Tibial nerve (tissue), 4 donors: ENCODE data around the gene BTG2.

Experiments used
- CTCF ChIP-seq, 5 experiments: fragments of 200-600 bp in 3 of 5; fragments of 450-650 bp in 2 of 5; sonication (generic) in 3 of 5; IDR thresholded peaks; one replicate each; pipeline ENCODE4 v1.5.1; 2016 to 2019; ENCODE audit warnings: antibody characterized with exemption in 5 of 5, mild to moderate bottlenecking in 3 of 5, moderate library complexity in 2 of 5
- EP300 ChIP-seq, 2 donors: sonication (generic); formaldehyde crosslinking; IDR thresholded peaks; one replicate each; pipeline ENCODE4 v1.6.1; 2017; ENCODE audit warnings: antibody characterized with exemption in 2 of 2, mild to moderate bottlenecking in 1 of 2
- POLR2A ChIP-seq, 2 donors: fragments of 450-650 bp; IDR thresholded peaks; one replicate each; pipeline ENCODE4 v1.6.1; 2017; ENCODE audit warnings: antibody characterized with exemption in 2 of 2, mild to moderate bottlenecking in 2 of 2, moderate library complexity in 2 of 2

- no peak for TF ChIP-seq CTCF (IDR thresholded peaks at IDR 0.05)
- no peak for TF ChIP-seq POLR2A (IDR thresholded peaks at IDR 0.05)
- TF ChIP-seq EP300 (IDR thresholded peaks at IDR 0.05): no peak
Measured at GRCh38 chr1:203289281-203289981, 15.9 kb upstream of the BTG2 start.
